GM21526 (cell line): ENCODE data around the gene STOM.

Experiments used
- ATAC-seq: cut with Tn5 transposase; IDR thresholded peaks from one replicate; pipeline ENCODE4 v1.9.1; 2021; ENCODE audit warnings: moderate library complexity; ENCODE audit not compliant: unreplicated experiment, low FRiP score

STOM gene

GRCh38 chr9:121350993-121351561 lies 19.0 kb downstream of the STOM start:
- ATAC-seq: no peak

GRCh38 chr9:121350036-121350435 lies 20.0 kb downstream of the STOM start:
- no peak for ATAC-seq

- no peak for ATAC-seq
Measured at GRCh38 chr9:121349009-121349408, 21.0 kb downstream of the STOM start.

GRCh38 chr9:121348221-121348620 lies 21.8 kb downstream of the STOM start:
- no peak for ATAC-seq

- no peak for ATAC-seq
Measured at GRCh38 chr9:121345070-121345469, 25.0 kb downstream of the STOM start.

GRCh38 chr9:121344184-121344583 lies 25.9 kb downstream of the STOM start:
- no peak for ATAC-seq

- peak; percentile 61 for ATAC-seq
Measured at GRCh38 chr9:121340676-121341392, 29.2 kb downstream of the STOM start.

GRCh38 chr9:121339437-121339836 lies 30.6 kb downstream of the STOM start:
- ATAC-seq: no peak

- ATAC-seq: no peak
Measured at GRCh38 chr9:121336665-121337064, 33.4 kb downstream of the STOM start.

GRCh38 chr9:121333950-121334773 lies 35.9 kb downstream of the STOM start:
- ATAC-seq: no peak

- no peak for ATAC-seq
Measured at GRCh38 chr9:121331992-121332685, 37.9 kb downstream of the STOM start.

GRCh38 chr9:121331549-121331948 lies 38.5 kb downstream of the STOM start:
- ATAC-seq: no peak

- ATAC-seq: no peak
Measured at GRCh38 chr9:121328876-121329681, 41.0 kb downstream of the STOM start.

GRCh38 chr9:121328476-121328875 lies 41.6 kb downstream of the STOM start:
- no peak for ATAC-seq

- no peak for ATAC-seq
Measured at GRCh38 chr9:121326901-121327613, 43.0 kb downstream of the STOM start.

- ATAC-seq: no peak
Measured at GRCh38 chr9:121326130-121326838, 43.8 kb downstream of the STOM start.

GRCh38 chr9:121325387-121325786 lies 44.7 kb downstream of the STOM start:
- ATAC-seq: no peak

GRCh38 chr9:121324755-121325154 lies 45.3 kb downstream of the STOM start:
- no peak for ATAC-seq

GRCh38 chr9:121324316-121324715 lies 45.7 kb downstream of the STOM start:
- no peak for ATAC-seq
